Spleen (tissue), 11 donors: ENCODE data around the gene SPATA16. TPM values are rescaled to one million over a fixed set of nuclear protein-coding genes. Genes with fewer than 3 reads are reported as not detected.
A peak's percentile ranks its signal among the peaks of the same experiment; 100 is the strongest.

Experiments used
- DNase-seq: peaks from one replicate; pipeline ENCODE4 v3.0.0-alpha.2; 2020
- H3K27ac ChIP-seq, 8 donors: fragments of 200-600 bp; sonication (generic) in 7 of 8; 1 replicate in 4 of 8; 2 replicates in 4 of 8; pipeline versions ENCODE4 v1.5.0 to v1.8.0; 2016 to 2021; ENCODE audit warnings: inconsistent platforms in 4 of 8, mild to moderate bottlenecking in 4 of 8, moderate library complexity in 1 of 8
- H3K27me3 ChIP-seq, 7 donors: fragments of 200-600 bp; sonication (generic) in 6 of 7; replicated peaks in 1 of 7; 1 replicate in 4 of 7; 2 replicates in 3 of 7; pipeline versions ENCODE4 v1.5.0 to v1.8.0; 2016 to 2021; ENCODE audit warnings: inconsistent platforms in 3 of 7, mild to moderate bottlenecking in 1 of 7
- H3K36me3 ChIP-seq, 6 donors: fragments of 200-600 bp; sonication (generic) in 5 of 6; 1 replicate in 4 of 6; 2 replicates in 2 of 6; pipeline versions ENCODE4 v1.5.0 to v1.8.0; 2016 to 2021; ENCODE audit warnings: inconsistent platforms in 2 of 6
- H3K4me1 ChIP-seq, 6 donors: fragments of 200-600 bp; sonication (generic) in 5 of 6; 1 replicate in 3 of 6; 2 replicates in 3 of 6; pipeline versions ENCODE4 v1.5.0 to v1.8.0; 2016 to 2021; ENCODE audit warnings: inconsistent platforms in 3 of 6
- H3K4me3 ChIP-seq, 8 donors: fragments of 200-600 bp; sonication (generic) in 7 of 8; 1 replicate in 4 of 8; 2 replicates in 4 of 8; pipeline versions ENCODE4 v1.5.0 to v1.8.0; 2016 to 2021; ENCODE audit warnings: inconsistent platforms in 4 of 8, mild to moderate bottlenecking in 4 of 8, moderate library complexity in 2 of 8
- H3K9me3 ChIP-seq, 8 donors: fragments of 200-600 bp; sonication (generic) in 7 of 8; 1 replicate in 4 of 8; 2 replicates in 4 of 8; pipeline versions ENCODE4 v1.5.0 to v1.8.0; 2016 to 2021; ENCODE audit warnings: inconsistent platforms in 4 of 8
- CTCF ChIP-seq, 11 experiments: fragments of 200-600 bp in 7 of 11; fragments of 450-650 bp in 4 of 11; sonication (generic) in 4 of 11; IDR thresholded peaks in 8 of 11; conservative IDR thresholded peaks in 3 of 11; 1 replicate in 7 of 11; 2 replicates in 4 of 11; pipeline versions ENCODE4 v1.4.0 to v1.8.0; 2016 to 2021; ENCODE audit warnings: antibody characterized with exemption in 11 of 11, inconsistent platforms in 4 of 11, mild to moderate bottlenecking in 1 of 11
- POLR2A ChIP-seq, 3 donors: fragments of 450-650 bp; IDR thresholded peaks; one replicate each; pipeline ENCODE4 v1.5.1; 2017; ENCODE audit warnings: antibody characterized with exemption in 3 of 3, mild to moderate bottlenecking in 1 of 3
- POLR2AphosphoS5 ChIP-seq, 3 donors: sonication (generic); formaldehyde crosslinking; IDR thresholded peaks; one replicate each; pipeline ENCODE4 v1.5.1; 2017; ENCODE audit warnings: antibody characterized with exemption in 3 of 3
- WGBS, 5 donors: extraction: QIAGEN DNeasy Blood & Tissue Kit in 3 of 5; methylation state at CpG; one replicate each; pipeline versions ENCODE4 v1.1.5 to v1.1.7; 2013 to 2018; 5-methylcytosine and 5-hydroxymethylcytosine counted together
- intact Hi-C: fragments of 100-400 bp; cut with DNase I; formaldehyde crosslinking; loops from one replicate; pipeline ENCODE4 v1.15.0; 2023; ENCODE audit warnings: low total_unique reads
- polyA plus RNA-seq, 3 donors: library from polyadenylated mRNA; stranded (reverse); fragments of 200-250 nt; gene quantifications; one replicate each; pipeline ENCODE4 v1.2.1, GENCODE V29; 2013
- total RNA-seq, 7 donors: library from RNA; depleted of rRNA in 3 of 7; stranded (reverse); fragments of >200 nt in 3 of 7; fragmentation: NEBNext Ultra II Directional in 4 of 7; extraction: Animal tissue kit (Norgen Biotek cat#: 25700) in 4 of 7; gene quantifications; one replicate each; pipeline versions ENCODE4 v1.1.0 to v1.2.1, GENCODE V29; 2016 to 2021
- donor health status: healthy with polysubstance abuse.
- donor health status: DM: no; HTN: no; CAD: no; lungs with moderate emphysema.
- donor health status: DM: no; HTN: no; CAD: no.
- donor health status: Bipolar disorder and iron deficiency.
- donor health status: healthy.
- donor health status: DM: no; HTN: no; CAD: no.
- donor health status: DM: yes; HTN: yes; CAD: no.

SPATA16 gene
- total and polyA plus RNA-seq, 10 donors: not detected

GRCh38 chr3:172877011-172877410 lies 264.0 kb downstream of the SPATA16 start:
- no peak for TF ChIP-seq POLR2AphosphoS5 (IDR thresholded peaks at IDR 0.05)
- no peak for TF ChIP-seq CTCF (IDR thresholded peaks at IDR 0.05 in 8 of 11, conservative IDR thresholded peaks at IDR 0.05 in 3 of 11)
- no peak for TF ChIP-seq POLR2A (IDR thresholded peaks at IDR 0.05)
- WGBS, 5 donors: 32 to 38% (median 34%) methylated on average over 4 of the region's 4 CpGs
- no peaks in the 10 kb centered on the region for H3K4me1 ChIP-seq

GRCh38 chr3:172876297-172876696 lies 264.7 kb downstream of the SPATA16 start:
- Histone ChIP-seq H3K27ac (peak overlapping the region in 1 of 8 donors; percentile 7), H3K27me3 (no peaks in the 10 kb centered on the region), H3K4me1 (no peaks in the 10 kb centered on the region), H3K4me3 (no peak overlapping the region), H3K9me3 (peaks cover 0 to 25% (median 18%) of the 10 kb centered on the region in 8 donors), H3K36me3 (no peaks in the 10 kb centered on the region)
- no peak for DNase-seq
- TF ChIP-seq POLR2AphosphoS5 (IDR thresholded peaks at IDR 0.05): no peak
- TF ChIP-seq POLR2A (IDR thresholded peaks at IDR 0.05): no peak
- no peak for TF ChIP-seq CTCF (IDR thresholded peaks at IDR 0.05 in 8 of 11, conservative IDR thresholded peaks at IDR 0.05 in 3 of 11)
- intact Hi-C loops: no loop called here
- 48 to 72% (median 68%) methylated on average over 3 of the region's 3 CpGs for WGBS, 5 donors

More at GRCh38 chr3:172877011-172877410, 264.0 kb downstream of the SPATA16 start:
- Histone ChIP-seq H3K27ac (peak overlapping the region in 1 of 8 donors; percentile 7), H3K9me3 (peaks cover 0 to 26% (median 18%) of the 10 kb centered on the region in 8 donors), H3K36me3 (no peaks in the 10 kb centered on the region), H3K4me3 (no peak overlapping the region), H3K27me3 (no peaks in the 10 kb centered on the region)
- DNase-seq: no peak
- intact Hi-C loops: no loop called here

- Histone ChIP-seq H3K9me3 (peaks cover 0 to 12% (median 9%) of the 10 kb centered on the region in 8 donors), H3K27ac (no peak overlapping the region), H3K36me3 (no peaks in the 10 kb centered on the region), H3K4me1 (peaks cover 0 to 4% (median 0%) of the 10 kb centered on the region in 6 donors), H3K4me3 (no peak overlapping the region), H3K27me3 (no peaks in the 10 kb centered on the region)
- DNase-seq: no peak
- intact Hi-C loops: no loop called here
- WGBS, 5 donors: 82 to 97% (median 89%) methylated on average over 1 of the region's 1 CpG
- no peak for TF ChIP-seq POLR2AphosphoS5 (IDR thresholded peaks at IDR 0.05)
- no peak for TF ChIP-seq POLR2A (IDR thresholded peaks at IDR 0.05)
- TF ChIP-seq CTCF (IDR thresholded peaks at IDR 0.05 in 8 of 11, conservative IDR thresholded peaks at IDR 0.05 in 3 of 11): no peak
These were observed 266.0 kb downstream of the SPATA16 start for GRCh38 chr3:172875039-172875438.

- DNase-seq: no peak
- no peak for TF ChIP-seq POLR2A (IDR thresholded peaks at IDR 0.05)
- TF ChIP-seq POLR2AphosphoS5 (IDR thresholded peaks at IDR 0.05): no peak
- no peak for TF ChIP-seq CTCF (IDR thresholded peaks at IDR 0.05 in 8 of 11, conservative IDR thresholded peaks at IDR 0.05 in 3 of 11)
- Histone ChIP-seq H3K36me3 (no peaks in the 10 kb centered on the region), H3K27ac (no peak overlapping the region), H3K4me1 (peaks cover 0 to 16% (median 0%) of the 10 kb centered on the region in 6 donors), H3K4me3 (no peak overlapping the region), H3K9me3 (no peaks in the 10 kb centered on the region), H3K27me3 (no peaks in the 10 kb centered on the region)
- WGBS, 5 donors: 32 to 49% (median 35%) methylated on average over 3 of the region's 3 CpGs
- intact Hi-C loops: no loop called here
These were observed 271.1 kb downstream of the SPATA16 start for GRCh38 chr3:172869784-172870518.
